Measurements from ENCODE around the gene PLA2G4F.

Gene PLA2G4F

GRCh38 chr15:42152921-42153698, 3.3 kb downstream of the PLA2G4F start:
- TF ChIP-seq, protein P1, sequence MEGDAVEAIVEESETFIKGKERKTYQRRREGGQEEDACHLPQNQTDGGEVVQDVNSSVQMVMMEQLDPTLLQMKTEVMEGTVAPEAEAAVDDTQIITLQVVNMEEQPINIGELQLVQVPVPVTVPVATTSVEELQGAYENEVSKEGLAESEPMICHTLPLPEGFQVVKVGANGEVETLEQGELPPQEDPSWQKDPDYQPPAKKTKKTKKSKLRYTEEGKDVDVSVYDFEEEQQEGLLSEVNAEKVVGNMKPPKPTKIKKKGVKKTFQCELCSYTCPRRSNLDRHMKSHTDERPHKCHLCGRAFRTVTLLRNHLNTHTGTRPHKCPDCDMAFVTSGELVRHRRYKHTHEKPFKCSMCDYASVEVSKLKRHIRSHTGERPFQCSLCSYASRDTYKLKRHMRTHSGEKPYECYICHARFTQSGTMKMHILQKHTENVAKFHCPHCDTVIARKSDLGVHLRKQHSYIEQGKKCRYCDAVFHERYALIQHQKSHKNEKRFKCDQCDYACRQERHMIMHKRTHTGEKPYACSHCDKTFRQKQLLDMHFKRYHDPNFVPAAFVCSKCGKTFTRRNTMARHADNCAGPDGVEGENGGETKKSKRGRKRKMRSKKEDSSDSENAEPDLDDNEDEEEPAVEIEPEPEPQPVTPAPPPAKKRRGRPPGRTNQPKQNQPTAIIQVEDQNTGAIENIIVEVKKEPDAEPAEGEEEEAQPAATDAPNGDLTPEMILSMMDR (IDR thresholded peaks at IDR 0.05; ENCODE audit: low read depth, low read length) = no peak
- H3K4me3 ChIP-seq (ENCODE audit: low read depth, low read length) = no peak overlapping the region

GRCh38 chr15:42152196-42152920, 4.1 kb downstream of the PLA2G4F start:
- TF ChIP-seq, protein P1 (IDR thresholded peaks at IDR 0.05; ENCODE audit: low read depth, low read length) = no peak
- H3K4me3 ChIP-seq (ENCODE audit: low read depth, low read length) = no peak overlapping the region

DNA sequence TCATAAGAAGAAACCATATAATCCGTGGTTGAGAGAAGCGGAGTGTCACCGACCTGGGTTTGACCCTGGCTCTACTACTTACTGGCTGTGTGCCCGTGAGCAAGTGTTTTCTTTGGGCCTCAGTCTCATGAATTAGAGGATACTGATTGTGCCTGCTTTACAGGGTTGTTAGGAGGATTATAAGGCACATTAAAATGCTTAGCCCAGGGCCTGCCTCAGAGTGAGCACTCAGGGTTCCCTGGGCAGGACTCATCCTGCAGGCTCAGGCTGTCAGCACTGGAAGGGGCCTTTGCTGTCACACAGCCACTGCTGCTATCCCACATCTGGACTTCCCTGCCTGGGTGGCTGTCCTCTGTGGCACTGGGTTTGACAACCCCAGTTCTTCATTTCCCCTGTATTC, 4.7 kb downstream of the PLA2G4F start:
- H3K4me3 ChIP-seq (ENCODE audit: low read depth, low read length) = no peak overlapping the region
- TF ChIP-seq, protein P1 (IDR thresholded peaks at IDR 0.05; ENCODE audit: low read depth, low read length) = no peak

DNA sequence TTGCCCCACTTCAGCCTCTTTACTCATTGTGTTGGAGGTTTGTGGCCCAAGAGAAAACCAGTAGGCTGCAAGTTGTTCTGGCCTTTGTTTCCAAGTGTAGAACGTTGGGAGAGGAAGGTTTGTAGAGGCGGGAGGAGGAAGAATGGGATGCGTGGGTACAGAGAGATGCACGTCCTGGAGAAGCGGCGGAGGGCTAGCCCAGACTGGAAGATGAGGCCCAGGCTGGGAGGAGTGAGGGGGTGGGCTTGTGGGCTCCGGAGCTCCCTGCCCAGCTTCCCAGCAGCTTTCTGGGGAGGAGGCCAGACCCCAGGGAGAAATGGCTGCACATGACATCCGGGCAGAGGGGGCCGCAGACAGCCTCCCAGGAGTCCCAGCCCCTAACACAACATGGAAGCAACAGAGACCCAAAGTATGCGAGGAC, 5.3 kb downstream of the PLA2G4F start:
- H3K4me3 ChIP-seq (ENCODE audit: low read depth, low read length) = no peak overlapping the region
- TF ChIP-seq, protein P1 (IDR thresholded peaks at IDR 0.05; ENCODE audit: low read depth, low read length) = no peak

DNA sequence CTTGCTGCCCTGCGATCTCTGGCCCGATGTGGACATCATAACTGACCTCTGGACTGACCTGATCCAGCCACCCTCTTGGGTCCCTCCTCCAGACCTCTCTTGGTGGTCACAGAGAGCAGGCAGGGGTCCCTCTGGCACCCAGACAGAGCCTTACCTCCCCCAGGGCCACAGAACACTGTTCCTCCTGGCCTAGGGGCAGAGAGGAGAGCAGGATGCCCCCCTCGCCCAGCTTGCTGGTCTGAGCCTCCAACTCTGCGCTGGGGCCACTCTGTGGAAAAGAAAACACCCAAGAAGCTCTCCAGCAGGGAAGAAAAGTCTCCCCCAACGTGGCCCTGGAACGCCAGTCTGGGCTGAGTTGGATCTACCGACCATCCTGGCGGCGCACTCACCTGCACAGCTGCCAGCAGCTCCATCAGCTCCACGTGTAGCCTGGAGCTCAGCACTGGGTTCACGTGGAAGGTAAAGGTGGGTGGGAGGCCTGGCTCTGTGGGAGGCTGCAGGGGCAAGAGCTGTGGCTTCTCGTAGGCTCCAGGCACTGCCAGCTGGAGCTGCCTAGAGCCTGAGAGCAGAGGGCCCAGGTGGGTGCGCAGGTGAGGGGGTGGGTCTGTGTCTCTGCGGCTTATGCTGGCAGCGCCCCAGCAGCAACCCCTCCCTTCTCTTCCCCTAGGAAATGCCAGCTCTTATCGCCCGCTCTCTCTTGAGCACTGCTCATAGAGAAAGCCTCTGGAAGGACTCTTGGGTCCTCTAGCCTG, 6.0 kb downstream of the PLA2G4F start:
- TF ChIP-seq, protein P1 (IDR thresholded peaks at IDR 0.05; ENCODE audit: low read depth, low read length) = no peak

DNA sequence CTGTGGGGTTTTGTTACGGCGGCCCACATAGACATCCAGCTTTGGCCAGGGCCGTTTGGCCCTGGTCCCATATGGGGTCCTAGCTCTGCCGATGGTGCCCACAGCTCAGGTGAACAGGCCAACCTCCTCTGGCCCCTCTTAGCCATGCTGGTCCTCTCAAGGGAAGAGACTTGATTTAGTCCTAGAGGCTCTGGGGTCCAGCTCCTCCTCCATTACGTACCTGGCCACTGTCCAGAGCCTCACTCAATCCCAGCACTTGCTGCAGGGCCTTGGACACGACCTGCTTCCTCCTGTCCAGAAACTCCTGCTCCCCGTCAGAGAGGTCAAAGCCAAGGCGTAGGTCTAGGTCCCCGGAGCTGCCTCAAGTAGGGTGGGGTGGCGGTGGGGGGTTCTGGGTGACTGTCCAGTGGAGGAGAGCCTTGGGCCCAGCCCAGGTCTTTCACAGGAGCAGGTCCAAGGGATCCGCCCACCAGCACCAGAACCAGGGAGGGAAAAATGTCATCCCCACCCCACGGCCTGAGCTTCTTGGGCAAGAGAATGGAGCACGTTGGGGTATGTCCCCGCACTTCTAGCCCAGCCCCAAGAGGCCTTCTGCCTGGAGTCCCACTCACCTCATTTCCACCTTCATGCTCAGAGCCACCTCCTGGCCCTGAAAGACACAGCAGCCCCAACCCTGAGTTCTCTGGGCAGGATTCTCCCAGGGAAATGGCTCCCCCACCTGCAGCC, 6.8 kb downstream of the PLA2G4F start:
- H3K4me3 ChIP-seq (ENCODE audit: low read depth, low read length) = no peak overlapping the region
- TF ChIP-seq, protein P1 (IDR thresholded peaks at IDR 0.05; ENCODE audit: low read depth, low read length) = no peak

More for the DNA sequence above, 6.0 kb downstream of the PLA2G4F start:
- H3K4me3 ChIP-seq (ENCODE audit: low read depth, low read length) = no peak overlapping the region

Data from WI38 (cell line).